ENCODE results near the gene COMT.

DNA sequence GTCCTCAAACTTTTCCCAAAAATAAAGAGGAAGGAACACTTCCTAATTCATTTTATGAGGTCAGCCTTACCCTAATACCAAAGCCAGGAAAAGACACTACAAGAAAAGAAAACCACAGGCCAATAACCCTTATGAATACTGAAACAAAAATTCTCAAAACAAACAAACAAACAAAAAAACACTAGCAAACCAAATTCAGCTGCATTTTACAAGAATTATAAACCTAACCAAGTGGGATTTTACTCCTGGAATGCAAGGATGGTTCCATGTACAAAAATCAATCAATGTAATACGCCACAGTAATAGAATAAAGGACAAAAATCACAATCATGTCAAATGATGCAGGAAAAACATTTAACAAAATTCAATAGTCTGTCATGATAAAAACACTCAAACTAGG, 61.7 kb downstream of the COMT start:
- TF ChIP-seq CTCF (IDR thresholded peaks at IDR 0.05; ENCODE audit: insufficient read depth, low read length) (no peak), POLR2AphosphoS5 (IDR thresholded peaks at IDR 0.05; ENCODE audit: low read depth) (no peak), GABPA (IDR thresholded peaks at IDR 0.05; ENCODE audit: low read depth) (no peak), SPI1 (IDR thresholded peaks at IDR 0.05; ENCODE audit: borderline replicate concordance, low read depth) (no peak)
- TF ChIP-seq, protein P1, sequence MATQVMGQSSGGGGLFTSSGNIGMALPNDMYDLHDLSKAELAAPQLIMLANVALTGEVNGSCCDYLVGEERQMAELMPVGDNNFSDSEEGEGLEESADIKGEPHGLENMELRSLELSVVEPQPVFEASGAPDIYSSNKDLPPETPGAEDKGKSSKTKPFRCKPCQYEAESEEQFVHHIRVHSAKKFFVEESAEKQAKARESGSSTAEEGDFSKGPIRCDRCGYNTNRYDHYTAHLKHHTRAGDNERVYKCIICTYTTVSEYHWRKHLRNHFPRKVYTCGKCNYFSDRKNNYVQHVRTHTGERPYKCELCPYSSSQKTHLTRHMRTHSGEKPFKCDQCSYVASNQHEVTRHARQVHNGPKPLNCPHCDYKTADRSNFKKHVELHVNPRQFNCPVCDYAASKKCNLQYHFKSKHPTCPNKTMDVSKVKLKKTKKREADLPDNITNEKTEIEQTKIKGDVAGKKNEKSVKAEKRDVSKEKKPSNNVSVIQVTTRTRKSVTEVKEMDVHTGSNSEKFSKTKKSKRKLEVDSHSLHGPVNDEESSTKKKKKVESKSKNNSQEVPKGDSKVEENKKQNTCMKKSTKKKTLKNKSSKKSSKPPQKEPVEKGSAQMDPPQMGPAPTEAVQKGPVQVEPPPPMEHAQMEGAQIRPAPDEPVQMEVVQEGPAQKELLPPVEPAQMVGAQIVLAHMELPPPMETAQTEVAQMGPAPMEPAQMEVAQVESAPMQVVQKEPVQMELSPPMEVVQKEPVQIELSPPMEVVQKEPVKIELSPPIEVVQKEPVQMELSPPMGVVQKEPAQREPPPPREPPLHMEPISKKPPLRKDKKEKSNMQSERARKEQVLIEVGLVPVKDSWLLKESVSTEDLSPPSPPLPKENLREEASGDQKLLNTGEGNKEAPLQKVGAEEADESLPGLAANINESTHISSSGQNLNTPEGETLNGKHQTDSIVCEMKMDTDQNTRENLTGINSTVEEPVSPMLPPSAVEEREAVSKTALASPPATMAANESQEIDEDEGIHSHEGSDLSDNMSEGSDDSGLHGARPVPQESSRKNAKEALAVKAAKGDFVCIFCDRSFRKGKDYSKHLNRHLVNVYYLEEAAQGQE (IDR thresholded peaks at IDR 0.05; ENCODE audit: insufficient replicate concordance, low read depth): no peak

Measured in HL-60 (cell line).